Ammon's horn (tissue), 1 donor: ENCODE results near the gene RPEL1.
"Not testable (repeated sequence)": the region's sequence is repeated elsewhere in the genome, so short reads cannot be mapped to it uniquely, and the experiment has no call there.

Experiments used
- DNase-seq: peaks from one replicate; pipeline ENCODE4 v3.0.0-alpha.2; 2016; ENCODE audit warnings: low spot score

The RPEL1 gene

DNA sequence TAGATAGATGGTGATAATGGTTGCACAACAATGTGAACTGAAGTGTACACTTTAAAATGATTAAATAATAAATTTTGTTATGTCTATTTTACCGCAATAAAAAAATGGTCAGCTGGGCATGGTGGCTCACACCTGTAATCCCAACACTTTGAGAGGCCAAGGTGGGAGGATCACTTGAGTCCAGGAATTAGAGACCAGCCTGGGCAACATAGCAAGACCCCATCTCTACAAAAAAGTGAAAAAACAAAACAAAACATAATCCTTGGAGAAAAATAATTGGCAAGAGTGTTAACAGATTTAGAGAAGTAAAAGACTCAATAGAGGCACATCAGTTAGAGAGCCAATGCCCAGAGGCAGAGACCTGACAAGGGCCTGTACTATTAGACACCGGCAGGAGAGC is 9.9 kb upstream of the RPEL1 start:
- DNase-seq: no peak

DNA sequence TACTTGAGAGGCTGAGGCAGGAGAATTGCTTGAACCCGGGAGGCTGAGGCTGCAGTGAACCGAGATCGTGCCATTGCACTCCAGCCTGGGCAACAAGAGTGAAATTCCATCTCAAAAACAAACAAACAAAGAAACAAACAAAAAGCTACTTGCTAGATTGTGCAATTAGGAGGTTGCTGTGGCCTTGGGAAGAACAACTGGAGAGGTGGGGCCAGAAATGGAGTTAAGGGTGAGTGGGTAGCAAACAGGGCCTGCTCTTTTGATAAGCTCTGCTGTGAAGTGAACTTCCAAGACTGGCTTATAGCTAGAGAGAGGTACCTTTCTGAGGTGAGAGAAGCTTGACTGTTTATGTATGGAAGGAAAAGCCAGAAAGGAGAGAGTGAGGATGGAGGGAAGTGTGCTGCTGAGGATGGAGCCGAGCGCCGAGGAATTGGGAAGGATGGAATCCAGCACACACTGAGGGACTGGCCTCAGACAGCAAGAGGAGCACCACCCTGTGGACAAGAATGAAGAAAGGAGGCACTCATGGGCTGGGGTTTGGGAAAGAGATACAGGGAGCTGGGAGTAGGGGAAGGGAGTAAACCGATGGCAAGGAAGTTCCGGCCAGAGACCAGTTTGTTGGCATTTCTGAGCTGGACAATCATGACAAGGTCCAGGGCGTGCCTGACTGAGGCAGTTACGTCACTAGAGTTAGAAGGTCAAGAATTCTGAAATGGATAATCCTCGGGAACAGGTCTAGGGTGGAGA is 7.0 kb upstream of the RPEL1 start:
- DNase-seq: no peak

DNA sequence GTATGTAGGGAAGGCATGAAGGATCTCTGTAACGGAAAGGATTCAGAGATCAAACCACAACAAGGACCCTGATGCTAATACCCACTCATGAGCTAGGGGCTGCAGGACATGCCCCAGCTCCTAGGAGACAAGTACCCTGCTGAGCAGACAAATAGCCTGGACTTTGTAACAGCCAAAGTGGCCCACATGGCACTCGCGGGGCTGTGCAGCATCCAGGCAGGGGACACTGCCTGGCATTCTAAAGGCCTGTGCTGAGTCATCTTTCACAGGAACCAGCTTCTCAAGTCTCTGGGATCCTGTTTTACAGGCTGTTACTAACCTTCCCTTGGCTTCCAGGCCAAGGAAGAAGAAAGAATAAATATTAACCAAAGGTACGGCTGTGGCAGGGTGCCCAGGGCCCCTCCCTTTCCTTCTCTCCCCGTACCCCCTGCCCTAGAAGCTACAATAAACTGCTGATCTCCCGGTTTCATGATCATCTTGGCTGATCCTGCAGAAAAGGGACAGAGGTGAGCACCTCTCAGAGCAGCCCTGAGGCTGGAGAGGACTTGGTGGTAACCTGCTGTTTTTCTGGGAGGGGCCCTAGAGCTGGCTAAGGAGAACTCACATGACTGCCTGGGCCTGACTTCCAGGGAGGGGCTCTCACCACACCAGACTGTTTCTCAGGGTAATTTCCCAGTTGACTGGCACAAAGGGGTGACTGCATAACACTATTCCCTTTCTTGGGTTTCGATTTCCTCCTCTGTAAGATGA is 4.2 kb upstream of the RPEL1 start:
- DNase-seq: peak; percentile 56

DNA sequence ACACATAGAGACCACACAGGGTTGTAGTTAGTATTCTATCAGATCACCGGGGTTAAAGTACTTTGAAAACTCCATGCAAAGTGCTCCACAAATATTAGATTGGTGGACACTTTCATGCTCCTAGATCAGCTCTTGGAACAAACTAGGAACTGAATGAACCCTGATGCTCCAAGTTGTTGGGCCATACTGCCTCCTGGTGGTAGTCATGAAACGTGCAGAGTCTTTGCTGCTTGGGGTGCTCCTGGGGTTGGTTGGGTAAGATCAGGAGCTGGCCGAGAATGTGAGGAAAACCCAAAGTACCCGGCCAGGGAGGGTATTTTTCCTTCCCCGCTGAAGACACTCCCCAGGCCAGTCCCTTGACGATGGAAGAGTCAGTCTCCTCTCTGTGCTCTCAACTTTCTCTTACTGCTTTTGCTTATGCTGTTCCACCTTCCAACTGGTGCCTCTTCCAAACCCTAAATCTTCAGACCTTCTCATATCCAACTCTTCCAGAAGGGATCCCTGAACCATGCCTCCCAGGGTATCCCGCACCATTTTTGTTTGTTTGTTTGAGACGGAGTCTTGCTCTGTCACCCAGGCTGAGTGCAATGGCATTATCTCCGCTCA is 918 bp upstream of the RPEL1 start:
- DNase-seq: peak; percentile 90

DNA sequence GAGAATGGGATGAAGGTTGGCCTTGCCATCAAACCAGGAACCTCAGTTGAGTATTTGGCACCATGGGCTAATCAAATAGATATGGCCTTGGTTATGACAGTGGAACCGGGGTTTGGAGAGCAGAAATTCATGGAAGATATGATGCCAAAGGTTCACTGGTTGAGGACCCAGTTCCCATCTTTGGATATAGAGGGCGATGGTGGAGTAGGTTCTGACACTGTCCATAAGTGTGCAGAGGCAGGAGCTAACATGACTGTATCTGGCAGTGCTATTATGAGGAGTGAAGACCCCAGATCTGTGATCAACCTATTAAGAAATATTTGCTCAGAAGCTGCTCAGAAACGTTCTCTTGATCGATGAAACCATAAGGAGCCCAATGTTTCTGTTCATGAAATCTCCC is 637 bp downstream of the RPEL1 start:
- no peak for DNase-seq

DNA sequence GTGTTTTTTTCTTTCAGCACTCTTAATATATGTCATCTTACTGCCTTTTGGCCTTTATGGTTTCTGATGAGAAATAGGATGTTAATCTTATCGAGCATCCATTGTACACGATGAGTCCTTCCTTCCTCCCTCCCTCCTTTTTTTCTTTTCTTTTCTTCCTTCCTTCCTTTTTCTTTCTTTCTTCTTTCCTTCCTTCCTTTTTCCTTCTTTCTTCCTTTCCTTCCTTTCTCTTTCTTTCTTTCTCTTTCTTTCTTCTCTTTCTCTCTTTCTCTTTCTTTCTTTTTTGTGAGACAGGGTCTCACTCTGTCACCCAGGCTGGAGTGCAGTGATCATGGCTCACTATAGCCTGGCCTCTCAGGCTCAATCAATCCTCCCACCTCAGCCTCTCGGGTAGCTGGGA is 8.4 kb downstream of the RPEL1 start:
- DNase-seq: no peak

DNA sequence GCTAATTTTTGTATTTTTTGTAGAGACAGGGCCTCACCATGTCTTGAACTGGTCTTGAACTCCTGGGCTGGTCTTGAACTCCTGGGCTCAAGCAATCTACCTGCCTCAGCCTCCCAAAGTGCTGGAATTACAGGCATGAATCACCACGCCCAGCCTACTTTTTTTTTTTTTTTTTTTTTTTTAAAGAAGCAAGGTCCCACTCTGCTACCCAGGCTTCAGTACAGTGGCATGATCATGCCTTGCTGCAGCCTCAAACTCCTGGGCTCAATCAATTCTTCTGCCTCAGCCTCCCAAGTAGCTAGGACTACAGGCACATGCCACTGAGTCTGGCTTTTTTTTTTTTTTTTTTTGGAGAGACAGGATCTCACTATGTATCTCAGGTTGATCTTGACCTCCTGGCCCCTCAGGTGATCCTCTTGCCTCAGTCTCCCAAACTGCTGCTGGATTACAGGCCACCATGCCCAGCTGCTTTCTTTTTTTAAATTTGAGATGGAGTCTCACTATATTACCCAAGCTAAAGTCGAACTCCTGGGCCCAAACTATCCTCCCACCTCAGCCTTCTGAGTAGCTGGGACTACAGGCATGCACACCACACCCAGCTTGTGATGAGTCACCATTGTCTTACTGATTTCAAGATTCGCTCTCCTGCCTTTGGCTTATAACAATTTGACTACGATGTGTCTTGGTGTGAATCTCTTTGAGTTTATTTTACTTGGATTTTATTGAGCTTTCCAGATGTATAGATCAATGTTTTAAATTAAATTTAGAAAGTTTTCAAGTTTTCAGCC is 9.0 kb downstream of the RPEL1 start:
- no peak for DNase-seq

DNA sequence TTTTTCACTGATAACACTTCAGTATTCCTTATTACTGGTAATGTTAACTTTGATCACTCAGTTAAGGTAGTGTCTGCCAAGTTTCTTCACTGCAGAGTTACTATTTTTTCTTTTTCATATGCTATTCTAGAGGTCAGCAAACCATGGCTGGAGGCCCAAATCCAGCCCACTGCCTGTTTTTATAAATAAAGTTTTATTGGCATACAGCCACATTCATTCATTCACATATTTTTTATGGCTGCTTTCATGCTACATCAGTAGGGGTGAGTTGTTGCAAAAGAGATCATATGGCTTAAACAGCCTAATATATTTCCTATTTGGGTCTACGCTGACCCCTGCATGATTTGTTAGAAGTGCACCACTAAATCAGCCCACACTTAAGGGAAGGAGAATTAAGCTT is 10.9 kb downstream of the RPEL1 start:
- DNase-seq: no peak

DNA sequence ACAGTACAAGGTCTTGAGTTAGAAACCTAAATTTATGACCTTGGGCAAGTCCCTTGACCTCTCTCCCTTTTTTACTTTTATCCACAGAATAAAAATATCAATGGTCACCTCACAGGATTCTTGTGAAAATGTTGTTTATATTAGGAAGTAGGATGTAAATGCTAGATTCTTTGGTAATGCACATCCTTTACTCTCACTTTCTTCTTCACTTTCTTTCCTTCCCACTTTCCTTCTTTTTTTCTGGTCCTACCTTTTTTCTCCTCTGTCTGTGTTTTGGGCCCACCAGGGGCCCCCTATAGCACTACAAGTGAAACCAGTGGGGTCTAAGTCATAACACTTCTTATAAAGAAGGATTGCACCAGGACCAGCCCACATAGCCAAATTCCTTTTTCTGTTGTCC is 12.1 kb downstream of the RPEL1 start:
- DNase-seq: no peak

DNA sequence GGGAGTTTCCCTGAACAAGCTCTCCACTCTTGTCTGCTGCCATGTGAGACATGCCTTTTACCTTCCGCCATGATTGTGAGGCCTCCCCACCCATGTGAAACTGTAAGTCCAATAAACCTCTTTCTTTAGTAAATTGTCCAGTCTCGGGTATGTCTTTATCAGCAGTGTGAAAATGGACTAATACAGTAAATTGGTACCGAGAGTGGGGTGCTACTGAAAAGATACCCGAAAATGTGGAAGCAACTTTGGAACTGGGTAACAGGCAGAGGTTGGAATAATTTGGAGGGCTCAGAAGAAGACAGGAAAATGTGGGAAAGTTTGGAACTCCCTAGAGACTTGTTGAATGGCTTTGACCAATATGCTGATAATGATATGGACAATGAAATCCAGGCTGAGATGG is 13.2 kb downstream of the RPEL1 start:
- DNase-seq: not testable (repeated sequence)

DNA sequence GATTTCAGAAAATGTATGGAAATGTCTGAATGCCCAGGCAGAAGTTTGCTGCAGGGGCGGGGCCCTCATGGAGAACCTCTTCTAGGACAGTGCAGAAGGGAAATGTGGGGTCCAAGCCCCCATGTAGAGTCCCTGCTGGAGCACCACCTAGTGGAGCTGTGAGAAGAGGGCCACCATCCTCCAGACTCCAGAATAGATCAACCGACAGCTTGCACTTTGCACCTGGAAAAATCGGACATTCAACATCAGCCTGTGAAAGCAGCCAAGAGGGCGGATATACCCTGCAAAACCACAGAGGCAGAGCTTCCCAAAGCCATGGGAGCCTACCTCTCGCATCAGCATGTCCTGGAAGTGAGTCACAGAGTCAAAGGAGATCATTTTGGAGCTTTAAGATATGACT is 14.3 kb downstream of the RPEL1 start:
- no peak for DNase-seq

DNA sequence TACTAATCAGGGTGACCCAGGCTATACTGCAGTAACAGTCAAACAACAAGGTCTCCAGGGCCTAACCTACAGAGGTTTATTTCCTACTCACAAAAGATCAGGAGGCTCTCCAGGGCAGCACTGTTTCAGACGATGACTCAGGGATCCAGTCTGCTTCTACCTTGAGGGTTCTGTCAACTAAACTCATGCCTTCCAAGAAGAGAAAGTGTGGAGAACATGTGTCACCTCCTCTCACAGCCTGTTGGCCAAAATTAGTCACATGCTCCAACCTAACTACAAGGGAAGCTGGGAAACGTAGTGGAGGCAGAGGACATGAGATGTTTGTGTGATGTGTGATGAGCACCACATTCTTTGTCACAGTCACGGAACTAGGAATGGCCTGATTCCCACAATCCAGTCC is 16.5 kb downstream of the RPEL1 start:
- no peak for DNase-seq

DNA sequence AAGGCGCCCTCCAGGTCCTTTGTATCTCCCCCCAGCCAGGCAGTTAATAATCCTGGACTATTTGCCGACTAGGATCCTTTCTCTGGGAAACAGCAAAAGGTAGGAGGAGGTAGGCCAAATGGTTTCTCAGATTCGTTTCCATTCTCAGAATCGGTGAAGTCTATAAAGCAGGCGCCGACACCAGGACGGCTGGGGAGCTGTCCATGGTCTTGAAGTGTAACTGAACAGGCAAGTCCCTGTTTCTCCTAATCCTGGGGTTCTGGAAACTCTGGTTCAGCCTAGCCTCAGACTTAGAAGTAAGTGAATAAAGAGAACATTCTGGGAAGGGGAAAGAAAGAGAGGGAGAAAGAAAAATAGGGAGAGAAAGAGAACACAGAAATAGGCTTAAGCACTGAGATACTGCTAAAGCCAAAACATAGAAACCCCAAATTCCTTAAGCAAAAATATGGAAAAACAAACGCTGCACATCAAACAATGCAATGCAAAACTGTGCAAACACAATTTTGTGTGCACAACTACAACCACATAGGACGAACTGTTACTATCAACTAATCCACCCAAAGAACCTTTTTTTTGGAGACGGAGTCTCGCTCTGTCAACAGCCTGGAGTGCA is 20.1 kb downstream of the RPEL1 start:
- DNase-seq: no peak

DNA sequence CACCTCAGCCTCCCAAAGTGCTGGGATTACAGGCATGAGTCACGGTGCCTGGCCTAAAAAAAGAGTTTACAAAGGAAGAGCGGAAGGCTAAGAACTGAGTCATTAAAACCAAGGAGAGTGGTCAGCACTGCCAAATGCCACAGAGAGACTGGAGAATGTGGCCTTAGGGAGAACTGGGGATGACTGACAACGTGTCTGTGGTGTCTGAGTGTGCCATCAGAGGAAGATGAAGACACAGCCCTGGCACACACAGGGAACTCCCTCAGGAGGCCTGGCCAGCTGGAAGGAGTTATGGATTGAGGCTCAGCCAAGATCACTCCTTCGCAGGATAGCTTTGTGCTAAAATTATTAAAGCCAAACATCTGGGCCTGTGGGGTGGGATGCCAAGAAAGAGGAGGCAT is 27.4 kb downstream of the RPEL1 start:
- DNase-seq: no peak

DNA sequence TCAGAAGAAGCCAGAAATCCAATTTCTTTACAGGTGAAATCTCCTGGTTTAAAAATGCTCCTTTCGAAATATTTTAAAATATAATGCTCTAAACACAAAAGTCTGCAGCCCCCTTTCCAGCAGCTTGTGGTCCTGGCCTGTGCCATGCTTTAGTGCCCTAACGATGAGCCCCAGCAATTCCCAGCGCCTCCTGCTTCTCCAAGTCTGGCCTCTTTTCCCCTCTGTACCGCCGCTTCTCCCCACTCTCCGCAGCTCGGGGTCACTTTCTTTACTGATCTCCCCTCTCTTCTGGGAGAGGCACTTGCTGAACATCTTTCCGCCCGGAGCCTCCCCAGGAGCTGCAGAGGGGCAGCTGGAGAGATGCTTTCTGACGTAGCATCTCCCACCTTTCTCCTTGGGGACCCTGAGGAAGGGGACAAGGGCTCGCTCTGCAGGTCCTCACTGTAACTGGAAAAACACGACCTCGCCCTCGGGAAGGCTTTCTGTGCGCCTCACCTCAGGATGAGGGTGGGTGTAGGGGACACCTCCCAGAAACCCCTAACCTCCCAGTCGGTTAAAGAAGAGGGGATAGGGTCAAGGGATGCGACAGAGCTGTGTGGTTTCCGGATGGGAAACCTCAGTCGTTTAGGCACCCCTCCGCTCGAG is 30.7 kb downstream of the RPEL1 start:
- no peak for DNase-seq

DNA sequence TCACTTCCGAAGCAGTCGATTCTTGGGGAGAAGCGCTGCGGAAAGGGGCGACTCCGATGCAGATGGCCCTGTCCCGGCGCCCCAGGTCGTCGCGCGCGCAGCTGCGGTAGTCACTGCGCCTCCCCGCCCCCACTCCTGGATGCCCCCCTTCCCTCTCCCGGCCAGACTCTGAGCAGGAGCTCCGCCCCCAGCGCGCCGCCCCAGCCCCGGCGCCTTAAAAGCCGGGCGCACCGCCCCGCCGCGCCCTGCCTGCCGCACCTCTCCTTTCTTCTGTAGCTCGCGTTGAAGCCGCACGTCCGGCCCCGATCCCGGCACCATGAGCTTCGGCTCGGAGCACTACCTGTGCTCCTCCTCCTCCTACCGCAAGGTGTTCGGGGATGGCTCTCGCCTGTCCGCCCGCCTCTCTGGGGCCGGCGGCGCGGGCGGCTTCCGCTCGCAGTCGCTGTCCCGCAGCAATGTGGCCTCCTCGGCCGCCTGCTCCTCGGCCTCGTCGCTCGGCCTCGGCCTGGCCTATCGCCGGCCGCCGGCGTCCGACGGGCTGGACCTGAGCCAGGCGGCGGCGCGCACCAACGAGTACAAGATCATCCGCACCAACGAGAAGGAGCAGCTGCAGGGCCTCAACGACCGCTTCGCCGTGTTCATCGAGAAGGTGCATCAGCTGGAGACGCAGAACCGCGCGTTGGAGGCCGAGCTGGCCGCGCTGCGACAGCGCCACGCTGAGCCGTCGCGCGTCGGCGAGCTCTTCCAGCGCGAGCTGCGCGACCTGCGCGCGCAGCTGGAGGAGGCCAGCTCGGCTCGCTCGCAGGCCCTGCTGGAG is 31.4 kb downstream of the RPEL1 start, which contains the start of gene INA:
Gene INA (plus strand): TSS at position 243 of the 817 bp plus-strand sequence. CDS start 74 bp downstream, at position 317.
- peak; percentile 42 for DNase-seq

DNA sequence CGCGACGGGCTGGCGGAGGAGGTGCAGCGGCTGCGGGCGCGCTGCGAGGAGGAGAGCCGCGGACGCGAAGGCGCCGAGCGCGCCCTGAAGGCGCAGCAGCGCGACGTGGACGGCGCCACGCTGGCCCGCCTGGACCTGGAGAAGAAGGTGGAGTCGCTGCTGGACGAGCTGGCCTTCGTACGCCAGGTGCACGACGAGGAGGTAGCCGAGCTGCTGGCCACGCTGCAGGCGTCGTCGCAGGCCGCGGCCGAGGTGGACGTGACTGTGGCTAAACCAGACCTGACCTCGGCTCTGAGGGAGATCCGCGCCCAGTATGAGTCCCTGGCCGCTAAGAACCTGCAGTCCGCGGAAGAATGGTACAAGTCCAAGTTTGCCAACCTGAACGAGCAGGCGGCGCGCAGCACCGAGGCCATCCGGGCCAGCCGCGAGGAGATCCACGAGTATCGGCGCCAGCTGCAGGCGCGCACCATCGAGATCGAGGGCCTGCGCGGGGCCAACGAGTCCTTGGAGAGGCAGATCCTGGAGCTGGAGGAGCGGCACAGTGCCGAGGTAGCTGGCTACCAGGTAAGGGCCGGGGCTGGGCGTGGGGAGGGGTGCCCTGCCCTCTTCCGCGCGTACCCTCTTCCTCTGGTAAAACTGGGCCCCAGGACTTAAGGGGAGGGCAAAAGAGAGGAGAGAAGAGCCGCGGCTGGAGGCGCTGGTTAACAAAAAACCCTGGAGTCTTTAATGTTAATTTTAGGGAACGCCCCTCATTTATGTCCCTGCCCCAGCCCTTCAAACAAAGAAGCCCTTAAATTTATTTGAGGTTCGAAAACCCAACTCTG is 32.2 kb downstream of the RPEL1 start:
- DNase-seq: no peak

DNA sequence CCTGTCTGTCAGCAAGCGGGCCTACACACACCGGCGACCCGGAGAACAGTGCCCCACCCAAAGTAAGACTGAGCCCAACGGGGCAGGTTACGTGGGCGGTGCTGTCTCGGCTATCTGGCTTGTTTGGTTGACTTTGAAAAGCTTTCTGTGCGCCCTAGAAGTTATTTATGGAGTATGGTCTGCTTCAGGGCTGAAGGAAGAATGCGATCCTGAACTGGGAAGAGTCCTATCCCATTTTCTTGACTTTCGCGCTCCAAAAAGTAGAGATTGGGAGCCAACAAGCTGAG is 32.8 kb downstream of the RPEL1 start:
- DNase-seq: no peak

DNA sequence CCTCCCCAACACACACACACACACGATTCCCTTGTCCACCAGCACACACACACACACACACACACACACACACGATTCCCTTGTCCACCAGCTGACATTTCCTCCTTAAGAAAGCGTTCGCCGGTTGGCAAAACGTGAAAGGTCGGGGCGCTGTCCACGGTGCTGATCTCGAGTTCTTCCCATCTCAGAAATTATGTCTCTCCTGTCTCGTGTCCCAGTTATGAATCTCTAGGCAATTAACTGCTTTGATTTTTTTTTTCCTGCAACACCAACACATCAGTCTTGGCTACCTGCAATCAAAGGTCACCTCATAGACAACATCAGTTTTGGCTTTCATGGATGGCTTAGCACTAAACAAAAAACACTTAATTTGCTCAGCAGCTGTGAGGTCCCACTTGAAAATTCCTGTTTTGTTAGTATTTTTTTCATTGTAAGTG is 33.2 kb downstream of the RPEL1 start:
- no peak for DNase-seq

DNA sequence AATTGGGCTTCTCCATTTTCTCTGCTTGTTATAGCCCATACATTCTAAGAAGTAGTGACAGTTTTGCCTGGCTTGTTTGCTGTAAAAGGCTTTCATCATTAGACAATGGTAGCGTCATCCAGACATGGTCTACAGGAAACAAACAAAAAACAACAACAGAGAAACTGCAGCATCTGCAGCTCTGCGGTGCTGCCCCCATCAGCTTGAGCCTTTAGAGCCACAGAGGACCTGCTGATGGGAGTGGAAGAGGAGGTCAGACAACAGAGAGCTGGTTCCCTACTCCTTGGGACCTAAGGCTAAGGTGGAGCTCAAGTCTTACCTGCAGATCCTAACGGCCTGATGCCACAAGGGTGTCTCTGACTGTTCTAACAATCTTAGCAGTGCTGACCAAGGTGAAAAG is 34.3 kb downstream of the RPEL1 start:
- no peak for DNase-seq
